Memory B cell (primary cell): ENCODE data around the gene UGT1A7.

Experiments
- ATAC-seq: fragments of 150-1000 bp; cut with Tn5 transposase; 2 replicates; pipeline ENCODE4 v1.10.0; 2021; ENCODE audit warnings: low read depth, mild to moderate bottlenecking, moderate library complexity
- DNase-seq, 2 donors: peaks; one replicate each; pipeline ENCODE4 v3.0.0; 2022; ENCODE audit warnings: low spot score in 2 of 2
- H3K27ac Mint-ChIP-seq: one replicate; pipeline ENCODE4 v1.8.0; 2022; ENCODE audit warnings: mild to moderate bottlenecking, moderate library complexity, mixed read lengths
- H3K27me3 Mint-ChIP-seq: one replicate; pipeline ENCODE4 v1.8.0; 2022; ENCODE audit warnings: mixed read lengths
- H3K36me3 Mint-ChIP-seq: one replicate; pipeline ENCODE4 v1.8.0; 2022; ENCODE audit warnings: mild to moderate bottlenecking, mixed read lengths
- H3K4me1 Mint-ChIP-seq: one replicate; pipeline ENCODE4 v1.8.0; 2022; ENCODE audit warnings: mixed read lengths
- H3K4me3 Mint-ChIP-seq: one replicate; pipeline ENCODE4 v1.8.0; 2022; ENCODE audit warnings: mild to moderate bottlenecking, moderate library complexity, mixed read lengths
- H3K9me3 Mint-ChIP-seq: one replicate; pipeline ENCODE4 v1.8.0; 2022; ENCODE audit warnings: mixed read lengths

UGT1A7 gene

DNA sequence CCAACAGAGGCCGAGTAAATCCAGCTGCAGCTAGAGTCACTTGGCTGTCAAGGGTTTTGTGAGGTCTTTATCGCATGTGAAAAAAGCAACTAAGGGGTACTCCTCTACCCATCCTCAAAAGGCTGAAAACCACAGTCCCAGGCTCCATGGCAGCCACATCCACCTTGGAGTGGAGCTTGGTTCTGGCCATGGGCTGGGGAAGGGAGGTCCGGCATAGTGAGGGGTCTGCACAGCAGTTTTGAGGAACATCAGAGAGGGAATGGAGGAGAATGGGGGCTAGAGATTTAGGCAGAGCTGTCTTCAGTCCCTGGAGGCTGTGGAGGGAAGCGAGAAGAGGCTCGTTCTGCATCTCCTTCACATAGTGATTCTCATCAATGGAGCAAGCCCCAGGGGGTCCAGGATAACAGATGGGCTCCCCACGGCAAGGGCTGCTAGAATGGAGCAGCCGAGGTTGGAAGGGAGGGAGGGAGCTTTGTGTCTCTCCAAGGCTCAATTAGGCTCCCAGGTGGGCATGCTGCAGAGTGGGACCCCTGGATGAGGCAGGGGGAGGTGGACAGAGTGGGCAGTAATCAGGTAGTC, 117.5 kb downstream of the UGT1A7 start:
- H3K9me3 Mint-ChIP-seq: no peaks in the 10 kb centered on the region
- H3K4me1 Mint-ChIP-seq: no peaks in the 10 kb centered on the region
- ATAC-seq (no peak), DNase-seq (no peak)
- H3K27me3 Mint-ChIP-seq: peaks cover 5% of the 10 kb centered on the region
- no peak overlapping the region for H3K27ac Mint-ChIP-seq
- no peak overlapping the region for H3K4me3 Mint-ChIP-seq
- no peaks in the 10 kb centered on the region for H3K36me3 Mint-ChIP-seq

DNA sequence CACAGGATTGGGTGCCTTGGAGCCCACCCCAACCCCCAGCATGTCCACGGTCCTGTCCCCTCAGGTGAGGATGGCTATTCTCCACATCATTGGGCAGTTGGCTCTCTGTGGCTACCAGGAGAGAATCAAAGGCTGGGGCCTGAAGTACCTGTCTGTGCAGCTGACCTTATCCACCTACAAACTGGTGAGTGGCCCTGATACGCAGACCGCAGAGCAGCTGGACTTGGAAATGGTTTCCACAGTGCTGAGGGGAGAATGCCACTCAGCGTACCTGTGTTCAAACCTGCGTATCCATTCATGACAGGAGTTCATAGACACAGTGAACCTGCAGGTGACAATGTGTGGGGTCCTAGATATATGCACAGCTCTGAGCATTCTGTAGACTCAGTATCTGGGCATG, 118.0 kb downstream of the UGT1A7 start:
- no peaks in the 10 kb centered on the region for H3K4me1 Mint-ChIP-seq
- no peaks in the 10 kb centered on the region for H3K9me3 Mint-ChIP-seq
- no peak overlapping the region for H3K27ac Mint-ChIP-seq
- H3K36me3 Mint-ChIP-seq: no peaks in the 10 kb centered on the region
- peaks cover 7% of the 10 kb centered on the region for H3K27me3 Mint-ChIP-seq
- ATAC-seq: no peak
- no peak for DNase-seq
- no peak overlapping the region for H3K4me3 Mint-ChIP-seq

DNA sequence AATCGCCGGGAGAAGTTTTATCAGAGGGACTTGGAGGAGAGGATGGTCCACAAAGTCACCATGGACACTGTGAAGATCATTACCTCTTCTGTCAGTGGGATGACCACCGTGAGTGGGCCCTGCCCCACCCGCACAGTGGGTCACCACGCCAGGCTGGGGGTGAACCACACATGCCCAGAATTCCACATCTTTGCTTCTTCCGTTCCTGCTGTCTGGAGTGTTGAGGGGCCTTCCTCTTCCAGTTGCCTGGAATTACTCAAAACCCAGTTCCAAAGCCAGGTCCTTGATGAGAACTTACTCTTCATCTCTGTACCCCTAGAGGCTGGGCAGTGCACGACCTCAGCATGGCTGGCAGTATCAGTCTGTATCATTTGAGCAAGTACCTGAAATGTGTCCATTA, 118.5 kb downstream of the UGT1A7 start:
- H3K27ac Mint-ChIP-seq: no peak overlapping the region
- no peaks in the 10 kb centered on the region for H3K9me3 Mint-ChIP-seq
- no peak overlapping the region for H3K4me3 Mint-ChIP-seq
- ATAC-seq: no peak
- DNase-seq: no peak
- no peaks in the 10 kb centered on the region for H3K4me1 Mint-ChIP-seq
- H3K36me3 Mint-ChIP-seq: no peaks in the 10 kb centered on the region
- peaks cover 7% of the 10 kb centered on the region for H3K27me3 Mint-ChIP-seq

DNA sequence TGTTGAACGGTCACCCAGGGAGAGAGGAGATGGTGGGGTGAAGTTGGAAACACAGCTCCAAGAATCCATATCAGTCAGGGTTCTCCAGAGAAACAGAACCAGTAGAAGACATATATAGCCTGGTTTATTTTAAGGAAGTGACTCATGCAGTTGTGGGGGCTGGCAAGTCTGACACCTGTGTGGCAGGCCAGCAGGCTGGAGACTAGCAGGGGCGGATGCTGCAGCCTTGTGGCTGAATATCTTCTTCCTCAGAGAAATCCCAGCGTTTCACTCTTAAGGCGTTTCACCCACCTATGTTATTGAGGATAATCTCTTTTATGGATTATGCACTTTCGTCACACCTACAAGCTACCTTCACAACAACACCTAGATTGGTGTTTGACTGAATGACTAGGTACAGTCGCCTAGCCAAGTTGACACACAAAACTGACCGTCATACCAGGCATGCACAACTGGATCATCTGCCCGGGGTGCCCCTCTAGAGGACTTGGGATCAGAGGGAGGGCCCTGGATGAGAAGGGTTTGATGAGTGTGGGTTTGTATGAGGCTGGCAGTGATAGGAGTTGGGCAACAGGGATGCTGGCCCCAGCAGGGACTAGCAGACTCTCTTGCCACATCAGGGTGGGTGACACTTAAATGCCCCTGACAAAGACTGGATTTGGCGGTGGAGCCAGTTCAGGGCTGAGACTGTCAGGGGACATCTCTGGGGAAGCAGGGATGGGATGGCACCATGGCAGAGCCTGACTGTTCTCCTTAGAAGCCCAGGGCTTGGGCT, 119.8 kb downstream of the UGT1A7 start:
- Mint-ChIP-seq H3K4me1 (no peaks in the 10 kb centered on the region), H3K36me3 (no peaks in the 10 kb centered on the region), H3K27ac (no peak overlapping the region), H3K9me3 (no peaks in the 10 kb centered on the region), H3K4me3 (no peak overlapping the region), H3K27me3 (peaks cover 7% of the 10 kb centered on the region)
- DNase-seq (no peak), ATAC-seq (peak; percentile 53)

DNA sequence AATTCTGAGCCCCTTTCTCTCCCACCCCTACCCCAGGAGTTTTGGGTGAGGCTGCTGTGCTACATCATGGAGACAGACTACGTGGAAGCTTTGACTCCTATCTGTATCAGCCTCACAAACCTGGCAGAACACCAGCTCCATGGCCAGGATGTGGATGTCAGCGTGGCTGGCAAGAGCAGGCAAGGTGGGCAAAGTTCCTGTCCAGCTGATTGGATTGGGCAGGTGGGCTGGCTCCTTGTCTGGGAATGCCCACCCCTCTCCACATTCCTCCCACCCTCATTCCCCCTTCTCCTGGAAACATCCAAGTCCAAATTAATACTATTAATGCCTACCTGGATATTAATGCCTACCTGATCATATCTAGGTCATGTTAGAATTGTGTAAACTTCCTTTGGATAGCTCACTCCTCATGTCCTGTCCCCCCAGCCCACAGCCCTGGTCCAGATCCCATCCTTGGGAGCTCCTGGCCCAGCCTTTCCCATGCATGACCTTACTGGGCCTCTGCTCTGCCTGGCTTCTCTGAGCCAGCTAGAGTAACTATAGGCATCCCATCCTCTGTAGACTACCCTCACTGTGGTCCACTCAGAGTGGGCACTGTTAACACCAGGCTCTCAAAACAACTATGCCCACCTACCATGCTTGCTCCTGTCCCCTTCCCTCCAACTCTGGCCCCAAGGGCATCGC, 120.6 kb downstream of the UGT1A7 start:
- no peaks in the 10 kb centered on the region for H3K9me3 Mint-ChIP-seq
- H3K27me3 Mint-ChIP-seq: peaks cover 7% of the 10 kb centered on the region
- no peak for DNase-seq
- H3K36me3 Mint-ChIP-seq: no peaks in the 10 kb centered on the region
- H3K4me1 Mint-ChIP-seq: no peaks in the 10 kb centered on the region
- ATAC-seq: no peak
- H3K4me3 Mint-ChIP-seq: no peak overlapping the region
- H3K27ac Mint-ChIP-seq: no peak overlapping the region

DNA sequence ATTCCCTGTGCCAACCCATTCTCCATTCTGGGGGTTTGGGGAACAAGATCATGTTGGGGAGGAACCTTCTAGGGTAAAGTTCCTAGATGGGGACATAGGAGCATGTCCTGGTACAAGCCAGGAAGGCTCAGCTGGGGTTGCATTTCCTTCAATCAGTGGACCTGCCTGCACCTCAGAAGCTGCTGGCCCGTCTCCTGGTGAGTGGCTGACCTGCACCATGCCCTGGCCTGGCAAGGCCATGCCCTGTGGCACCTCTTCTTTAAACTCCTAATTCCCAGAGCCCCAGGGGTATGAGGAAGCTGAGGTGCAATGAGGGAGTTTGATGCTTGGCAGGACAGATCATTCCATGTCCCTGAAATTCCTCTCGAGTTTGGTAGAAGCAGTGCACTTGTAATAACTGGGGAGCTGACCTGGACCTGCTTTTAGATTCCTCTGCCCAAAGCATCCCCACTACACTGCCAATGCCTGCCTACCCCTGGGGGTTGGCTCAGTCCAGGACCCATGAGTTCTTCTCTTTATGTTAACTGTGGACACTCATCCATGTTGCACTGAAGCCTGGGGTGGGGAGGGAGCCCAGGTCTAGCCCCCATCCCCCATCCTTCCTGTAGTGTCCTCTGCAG, 121.7 kb downstream of the UGT1A7 start:
- no peak overlapping the region for H3K27ac Mint-ChIP-seq
- ATAC-seq: no peak

DNA sequence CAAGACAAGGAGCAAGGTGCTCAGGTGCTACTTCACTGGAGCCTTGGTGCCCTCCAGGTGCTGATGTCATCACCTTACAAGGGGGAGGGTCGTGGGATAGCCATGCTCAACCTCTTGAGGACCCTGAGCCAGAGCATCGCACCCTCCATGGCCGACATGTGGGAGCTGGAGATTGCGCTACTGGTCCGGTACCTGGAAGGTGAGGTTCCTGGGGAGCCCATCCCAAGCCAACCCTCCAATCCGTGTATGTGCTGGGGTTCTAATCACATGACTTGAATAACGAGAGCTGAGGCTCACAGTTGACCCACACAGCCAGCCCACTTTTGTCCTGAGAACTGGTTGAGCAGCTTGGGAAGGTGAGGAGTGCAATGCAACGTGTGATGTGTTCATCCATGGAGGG, 122.3 kb downstream of the UGT1A7 start:
- no peaks in the 10 kb centered on the region for H3K9me3 Mint-ChIP-seq
- ATAC-seq (no peak), DNase-seq (no peak)
- no peak overlapping the region for H3K4me3 Mint-ChIP-seq
- H3K27me3 Mint-ChIP-seq: peaks cover 6% of the 10 kb centered on the region
- no peaks in the 10 kb centered on the region for H3K4me1 Mint-ChIP-seq
- no peaks in the 10 kb centered on the region for H3K36me3 Mint-ChIP-seq
- no peak overlapping the region for H3K27ac Mint-ChIP-seq

More for the DNA sequence above, 121.7 kb downstream of the UGT1A7 start:
- Mint-ChIP-seq H3K4me3 (no peak overlapping the region), H3K4me1 (no peaks in the 10 kb centered on the region), H3K36me3 (no peaks in the 10 kb centered on the region), H3K27me3 (peaks cover 6% of the 10 kb centered on the region), H3K9me3 (no peaks in the 10 kb centered on the region)
- DNase-seq: no peak

DNA sequence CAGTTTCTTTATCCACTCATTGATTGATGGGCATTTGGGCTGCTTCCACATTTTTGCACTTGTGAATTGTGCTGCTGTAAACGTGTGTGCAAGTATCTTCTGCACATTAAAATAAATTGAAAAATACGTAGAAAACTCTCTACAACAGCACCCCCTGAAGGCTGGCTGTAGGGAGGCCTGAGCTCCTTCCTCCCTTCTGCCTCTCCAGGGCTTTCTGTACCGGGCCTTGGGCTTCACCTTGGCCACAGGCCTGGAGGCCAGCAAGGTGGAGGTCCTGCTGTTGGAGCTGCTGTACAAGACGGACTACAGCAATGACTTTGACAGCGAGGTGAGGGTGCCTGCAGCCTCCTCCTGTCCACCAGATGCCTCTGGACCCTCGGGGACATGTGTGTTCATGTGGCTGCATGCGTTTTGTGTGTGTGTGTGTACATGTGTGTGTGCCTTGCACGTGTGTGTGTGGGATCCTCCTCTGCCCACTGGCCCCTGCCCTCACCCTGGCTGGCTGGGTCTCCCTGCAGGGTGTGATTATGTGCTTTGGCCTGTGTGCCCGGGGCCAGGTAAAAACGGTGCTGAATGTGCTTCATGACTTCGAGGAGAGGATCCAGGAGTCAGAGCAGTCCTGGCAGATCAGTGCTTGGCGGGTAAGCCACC, 125.6 kb downstream of the UGT1A7 start:
- H3K27me3 Mint-ChIP-seq: peaks cover 14% of the 10 kb centered on the region
- no peak for DNase-seq
- no peaks in the 10 kb centered on the region for H3K4me1 Mint-ChIP-seq
- H3K9me3 Mint-ChIP-seq: no peaks in the 10 kb centered on the region
- H3K4me3 Mint-ChIP-seq: no peak overlapping the region
- no peak for ATAC-seq
- H3K36me3 Mint-ChIP-seq: no peaks in the 10 kb centered on the region
- H3K27ac Mint-ChIP-seq: no peak overlapping the region

DNA sequence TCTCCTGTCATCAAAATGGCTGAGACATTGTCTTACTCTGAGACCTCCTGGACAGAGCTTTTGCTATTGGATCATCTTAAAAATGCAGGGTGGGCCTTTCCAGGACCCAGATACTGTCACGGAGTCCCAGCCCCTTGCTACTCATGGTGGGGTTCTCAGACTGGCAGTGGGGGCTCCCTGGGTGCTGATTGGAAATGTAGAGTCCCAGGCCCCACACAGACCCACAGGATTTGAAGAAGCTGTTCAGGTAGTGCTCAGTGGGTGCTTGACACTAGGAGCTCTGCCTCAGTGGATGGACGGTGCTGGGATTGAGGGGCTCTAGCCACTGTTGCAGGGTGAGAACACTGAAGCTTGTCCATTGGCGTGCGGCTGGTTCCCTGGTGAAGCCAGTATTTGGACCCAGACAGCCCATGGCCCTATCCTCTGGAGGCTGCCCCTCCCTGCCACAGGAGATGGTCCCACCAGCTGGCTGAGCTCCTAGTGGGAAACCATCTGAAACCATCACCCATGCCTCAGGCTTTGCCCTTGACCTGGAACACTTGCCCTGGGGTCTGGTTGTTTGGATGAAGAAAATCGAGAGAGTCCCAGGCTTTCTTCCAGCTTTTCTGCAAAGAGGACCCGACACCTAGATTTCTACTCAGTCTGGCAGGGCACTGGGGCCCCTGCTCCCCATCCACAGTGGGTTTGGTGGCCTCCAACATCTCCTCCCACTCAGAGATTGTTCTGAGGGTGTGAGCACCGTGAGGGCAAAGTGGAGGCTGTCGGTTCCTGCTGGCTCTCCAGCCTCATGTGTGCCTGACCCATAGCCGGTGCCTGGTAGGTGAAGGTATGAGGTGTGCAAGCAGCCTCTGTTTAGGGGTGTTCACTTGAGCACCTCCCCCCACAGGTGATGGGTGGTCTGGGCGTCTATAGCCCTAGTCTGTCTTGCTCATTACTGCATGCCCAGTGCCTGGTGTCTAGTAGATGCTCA, 126.5 kb downstream of the UGT1A7 start:
- Mint-ChIP-seq H3K27me3 (peaks cover 12% of the 10 kb centered on the region), H3K4me1 (no peaks in the 10 kb centered on the region), H3K4me3 (no peak overlapping the region), H3K27ac (no peak overlapping the region), H3K36me3 (no peaks in the 10 kb centered on the region), H3K9me3 (no peaks in the 10 kb centered on the region)
- DNase-seq (no peak), ATAC-seq (no peak)

DNA sequence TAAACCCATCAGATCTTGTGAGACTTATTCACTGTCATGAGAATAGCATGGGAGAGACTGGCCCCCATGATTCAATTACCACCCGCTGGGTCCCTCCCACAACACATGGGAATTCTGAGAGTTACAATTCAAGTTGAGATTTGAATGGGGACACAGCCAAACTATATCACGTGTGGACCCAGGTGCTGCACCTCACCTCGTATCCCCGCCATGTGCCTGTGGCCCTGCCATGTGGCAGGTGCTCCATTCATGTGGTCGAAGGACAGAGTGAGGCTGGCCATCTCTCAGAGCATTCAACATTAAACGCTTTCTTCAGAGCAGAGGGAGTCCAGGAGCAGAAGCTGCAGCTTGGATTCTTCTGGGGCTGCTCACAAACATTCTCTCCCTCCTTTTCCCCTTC, 128.7 kb downstream of the UGT1A7 start:
- no peaks in the 10 kb centered on the region for H3K9me3 Mint-ChIP-seq
- peaks cover 8% of the 10 kb centered on the region for H3K27me3 Mint-ChIP-seq
- H3K36me3 Mint-ChIP-seq: no peaks in the 10 kb centered on the region
- H3K4me3 Mint-ChIP-seq: no peak overlapping the region
- no peak for DNase-seq
- no peak for ATAC-seq
- no peaks in the 10 kb centered on the region for H3K4me1 Mint-ChIP-seq
- no peak overlapping the region for H3K27ac Mint-ChIP-seq

DNA sequence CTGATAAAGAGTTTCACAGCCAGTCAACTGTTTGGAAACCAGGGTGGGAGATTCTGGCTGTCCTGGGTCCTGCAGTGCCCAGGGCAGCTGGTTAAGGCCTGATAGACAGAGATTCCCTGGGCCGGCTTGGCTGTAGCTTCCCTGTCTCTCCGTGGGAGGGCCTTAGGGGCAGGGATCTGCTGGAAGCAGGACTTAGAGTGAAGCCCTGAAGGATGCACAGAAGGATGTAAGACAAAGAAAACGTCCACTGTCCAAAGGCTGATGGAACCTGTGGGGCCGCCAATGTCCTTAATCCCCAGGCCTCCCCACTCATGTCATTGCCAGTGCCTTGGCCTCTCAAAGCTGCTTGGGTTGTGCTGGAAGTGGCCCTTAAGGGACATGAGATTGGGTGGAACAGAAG, 129.4 kb downstream of the UGT1A7 start:
- ATAC-seq (no peak), DNase-seq (no peak)
- no peak overlapping the region for H3K27ac Mint-ChIP-seq
- H3K9me3 Mint-ChIP-seq: no peaks in the 10 kb centered on the region
- peaks cover 8% of the 10 kb centered on the region for H3K27me3 Mint-ChIP-seq
- no peaks in the 10 kb centered on the region for H3K36me3 Mint-ChIP-seq
- no peaks in the 10 kb centered on the region for H3K4me1 Mint-ChIP-seq
- H3K4me3 Mint-ChIP-seq: no peak overlapping the region

DNA sequence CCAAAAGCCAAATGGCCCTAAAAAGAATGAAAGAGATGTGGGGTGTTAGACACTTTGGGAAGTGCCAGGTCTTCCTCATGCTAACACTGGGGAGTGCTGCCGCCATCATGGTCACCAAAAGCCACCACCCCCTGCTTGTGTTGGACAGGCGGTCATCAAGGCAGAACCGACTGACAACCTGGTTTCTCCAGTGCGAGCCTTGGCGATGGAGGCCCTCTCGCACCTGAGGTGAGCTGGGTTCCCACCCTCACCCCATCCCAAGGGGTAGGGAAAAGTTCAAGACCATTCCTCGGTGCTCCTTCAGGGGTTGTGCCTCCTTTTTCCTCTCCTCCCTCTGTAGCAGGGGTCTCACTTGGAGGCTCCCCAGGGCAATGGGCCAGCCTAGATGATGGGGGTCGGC, 130.0 kb downstream of the UGT1A7 start:
- DNase-seq (no peak), ATAC-seq (no peak)
- Mint-ChIP-seq H3K4me3 (no peak overlapping the region), H3K27ac (no peak overlapping the region), H3K9me3 (no peaks in the 10 kb centered on the region), H3K4me1 (no peaks in the 10 kb centered on the region), H3K36me3 (no peaks in the 10 kb centered on the region), H3K27me3 (peaks cover 8% of the 10 kb centered on the region)
